HepG2 (cell line): Measurements from ENCODE around the gene ULK4. TPM values are rescaled to one million over a fixed set of nuclear protein-coding genes. Genes with fewer than 3 reads are reported as not detected.

Experiments used
- BCL3 ChIP-seq: sonication (generic); formaldehyde crosslinking; IDR thresholded peaks from 2 replicates; pipeline ENCODE4 v1.5.1; 2020; ENCODE audit warnings: mild to moderate bottlenecking, missing genetic modification reagents, moderate library complexity
- CCAR2 ChIP-seq: fragments of 200-400 bp; formaldehyde crosslinking; optimal IDR thresholded peaks from 2 replicates; pipeline ENCODE3; 2018; ENCODE audit warnings: low read depth, mild to moderate bottlenecking, low read length, moderate library complexity
- DMTF1 ChIP-seq: sonication (generic); formaldehyde crosslinking; IDR thresholded peaks from 2 replicates; pipeline ENCODE4 v1.4.0; 2020; ENCODE audit warnings: mild to moderate bottlenecking, missing genetic modification reagents
- GATAD2A ChIP-seq: IDR thresholded peaks from 2 replicates; pipeline ENCODE4 v1.6.1; 2016
- GLI4 ChIP-seq: sonication (generic); formaldehyde crosslinking; IDR thresholded peaks from 2 replicates; pipeline ENCODE4 v1.5.1; 2020; ENCODE audit warnings: missing genetic modification reagents, mild to moderate bottlenecking, moderate library complexity, borderline replicate concordance
- HMG20A ChIP-seq: IDR thresholded peaks from 2 replicates; pipeline ENCODE4 v1.6.1; 2016; ENCODE audit warnings: borderline replicate concordance
- KDM3A ChIP-seq: IDR thresholded peaks from 2 replicates; pipeline ENCODE4 v1.6.1; 2018; ENCODE audit warnings: low read depth, missing compliant biosample characterization
- MBNL3 ChIP-seq: fragments of 250-450 bp; sonication (Bioruptor Pico); conservative IDR thresholded peaks from 2 replicates; pipeline ENCODE4 v1.8.0; 2022; ENCODE audit warnings: mild to moderate bottlenecking, inconsistent platforms
- MIER3 ChIP-seq: IDR thresholded peaks from 2 replicates; pipeline ENCODE4 v1.6.1; 2016; ENCODE audit warnings: missing compliant biosample characterization, borderline replicate concordance
- MYPOP ChIP-seq: sonication (generic); formaldehyde crosslinking; IDR thresholded peaks from 2 replicates; pipeline ENCODE4 v1.8.1; 2023; ENCODE audit warnings: mild to moderate bottlenecking, moderate library complexity, missing genetic modification reagents
- NFIC ChIP-seq: IDR thresholded peaks from 2 replicates; pipeline ENCODE4 v1.6.1; 2012; ENCODE audit warnings: mild to moderate bottlenecking, low read length, inconsistent platforms
- PBX3 ChIP-seq: sonication (generic); formaldehyde crosslinking; IDR thresholded peaks from 2 replicates; pipeline ENCODE4 v1.8.1; 2023; ENCODE audit warnings: missing genetic modification reagents, inconsistent platforms, borderline replicate concordance
- SETDB1 ChIP-seq: sonication (generic); formaldehyde crosslinking; IDR thresholded peaks from 2 replicates; pipeline ENCODE4 v1.5.1; 2020; ENCODE audit warnings: missing genetic modification reagents, mild to moderate bottlenecking, borderline replicate concordance
- STAG1 ChIP-seq: sonication (generic); formaldehyde crosslinking; IDR thresholded peaks from 2 replicates; pipeline ENCODE4 v1.4.0; 2020; ENCODE audit warnings: missing genetic modification reagents
- TCF7 ChIP-seq: sonication (generic); IDR thresholded peaks from 2 replicates; pipeline ENCODE4 v1.6.1; 2016; ENCODE audit warnings: antibody characterized with exemption, low read depth
- TRIM22 ChIP-seq: fragments of 450-650 bp; IDR thresholded peaks from 2 replicates; pipeline ENCODE4 v1.6.1; 2017
- ZNF124 ChIP-seq: sonication (generic); formaldehyde crosslinking; IDR thresholded peaks from 2 replicates; pipeline ENCODE4 v1.4.0; 2020; ENCODE audit warnings: missing genetic modification reagents
- ZNF253 ChIP-seq: sonication (generic); formaldehyde crosslinking; IDR thresholded peaks from 2 replicates; pipeline ENCODE4 v1.8.0; 2022; ENCODE audit warnings: mild to moderate bottlenecking, missing genetic modification reagents, borderline replicate concordance
- ZNF501 ChIP-seq: sonication (generic); formaldehyde crosslinking; IDR thresholded peaks from 2 replicates; pipeline ENCODE4 v1.5.1; 2020; ENCODE audit warnings: mild to moderate bottlenecking, moderate library complexity, missing genetic modification reagents
- ZNF550 ChIP-seq: sonication (generic); formaldehyde crosslinking; IDR thresholded peaks from 2 replicates; pipeline ENCODE4 v1.4.0; 2020; ENCODE audit warnings: mild to moderate bottlenecking, missing genetic modification reagents, borderline replicate concordance
- ZUFSP ChIP-seq: sonication (generic); formaldehyde crosslinking; IDR thresholded peaks from 2 replicates; pipeline ENCODE4 v1.9.0; 2021; ENCODE audit warnings: missing genetic modification reagents, mild to moderate bottlenecking, borderline replicate concordance
- polyA plus RNA-seq, 8 experiments: library from polyadenylated mRNA; depleted of rRNA in 3 of 8; stranded (reverse) in 7 of 8; unstranded in 1 of 8; fragments of >200 nt; fragmentation: Illumina TruSeq in 4 of 8; extraction: Trizol in 4 of 8; gene quantifications; 2 replicates each; pipeline versions ENCODE4 v1.2.1 to v1.2.3, GENCODE V29; 2011 to 2016; ENCODE audit warnings: low read depth in 4 of 8, missing spikeins in 1 of 8, mixed read lengths in 1 of 8; ENCODE audit not compliant: insufficient read depth in 1 of 8
- total RNA-seq, 5 experiments: library from RNA; depleted of rRNA; stranded (reverse); fragments of >200 nt; fragmentation: Illumina TruSeq; extraction: Trizol; gene quantifications; 2 replicates each; pipeline ENCODE4 v1.2.3, GENCODE V29; 2016; ENCODE audit warnings: low read depth in 1 of 5

The ULK4 gene
- total and polyA plus RNA-seq, 2 of the 13 experiments (the other 11 are each of a cell fraction or from before 2014, with no cell fraction given): 6.7 to 11.8 TPM

GRCh38 chr3:41274944-41275668, 686.8 kb downstream of the ULK4 start (continued):
- TF ChIP-seq BCL3 (CRISPR knock-in tag): no peak
- TF ChIP-seq PBX3 (CRISPR knock-in tag): no peak
- TF ChIP-seq ZNF501 (CRISPR knock-in tag): no peak
- TF ChIP-seq KDM3A (CRISPR knock-in tag): no peak; the same call in 1 of the 2 replicates
- peak; percentile 39; the same call in 1 of the 2 replicates for TF ChIP-seq MIER3 (CRISPR knock-in tag)
- TF ChIP-seq STAG1 (CRISPR knock-in tag): no peak
- TF ChIP-seq ZNF124 (CRISPR knock-in tag): 0 out of 2 replicates have a peak, but pooled peaks have one; percentile 26
- TF ChIP-seq TRIM22: no peak
- no peak for TF ChIP-seq MBNL3
- no peak for TF ChIP-seq CCAR2
- no peak for TF ChIP-seq DMTF1 (CRISPR knock-in tag)
- TF ChIP-seq GATAD2A: peak; percentile 86
- TF ChIP-seq GLI4 (CRISPR knock-in tag): no peak
- no peak for TF ChIP-seq ZUFSP (CRISPR knock-in tag)
- TF ChIP-seq MYPOP: no peak
- TF ChIP-seq NFIC: peak; percentile 79; the same call in 1 of the 2 replicates
- no peak for TF ChIP-seq SETDB1 (CRISPR knock-in tag)
- no peak; the same call in 1 of the 2 replicates for TF ChIP-seq HMG20A
- TF ChIP-seq ZNF550 (CRISPR knock-in tag): no peak
- no peak for TF ChIP-seq ZNF253 (CRISPR knock-in tag)
- TF ChIP-seq TCF7: peak; percentile 91
